ENCODE data around the gene RFNG. TPM values are rescaled to one million over a fixed set of nuclear protein-coding genes. Genes with fewer than 3 reads are reported as not detected.

The RFNG gene
- total and polyA plus RNA-seq, 2 of the 13 experiments (the other 11 are each of a cell fraction or from before 2014, with no cell fraction given) = 61.4 to 64.0 TPM

GRCh38 chr17:82022981-82023446, 28.6 kb downstream of the RFNG start, which contains the start of gene LRRC45 (continued):
- TF ChIP-seq ZNF615 (CRISPR knock-in tag; IDR thresholded peaks at IDR 0.05; ENCODE audit: borderline replicate concordance) = no peak
- TF ChIP-seq ZNF335 (CRISPR knock-in tag; IDR thresholded peaks at IDR 0.05) = no peak
- TF ChIP-seq GMEB1 (CRISPR knock-in tag; IDR thresholded peaks at IDR 0.05; ENCODE audit: borderline replicate concordance) = peak; percentile 92
- no peak for TF ChIP-seq NFE2 (CRISPR knock-in tag; IDR thresholded peaks at IDR 0.05)
- TF ChIP-seq PLSCR1 (CRISPR knock-in tag; IDR thresholded peaks at IDR 0.05; ENCODE audit: borderline replicate concordance) = no peak
- TF ChIP-seq ARID4A (CRISPR knock-in tag; IDR thresholded peaks at IDR 0.05; ENCODE audit: borderline replicate concordance) = peak; percentile 45; the same call in 1 of the 2 replicates
- TF ChIP-seq HOXA5 (CRISPR knock-in tag; IDR thresholded peaks at IDR 0.05) = no peak
- no peak for TF ChIP-seq MEIS1 (CRISPR knock-in tag; IDR thresholded peaks at IDR 0.05; ENCODE audit: borderline replicate concordance)
- no peak for TF ChIP-seq ZSCAN30 (CRISPR knock-in tag; IDR thresholded peaks at IDR 0.05)
- no peak for TF ChIP-seq KLF13 (CRISPR knock-in tag; IDR thresholded peaks at IDR 0.05)
- TF ChIP-seq ZFP37 (CRISPR knock-in tag; IDR thresholded peaks at IDR 0.05; ENCODE audit: borderline replicate concordance) = no peak
- no peak for TF ChIP-seq DDIT3 (CRISPR knock-in tag; IDR thresholded peaks at IDR 0.05)
- no peak for TF ChIP-seq HDAC6 (IDR thresholded peaks at IDR 0.05; ENCODE audit: low read depth, low read length)
- no peak for TF ChIP-seq CBX5 (CRISPR knock-in tag; IDR thresholded peaks at IDR 0.05; ENCODE audit: borderline replicate concordance)
- no peak for TF ChIP-seq ZNF24 (IDR thresholded peaks at IDR 0.05)
- no peak for TF ChIP-seq ZNF576 (CRISPR knock-in tag; IDR thresholded peaks at IDR 0.05)
- no peak for TF ChIP-seq RORA (CRISPR knock-in tag; IDR thresholded peaks at IDR 0.05)
- no peak for TF ChIP-seq RXRB (CRISPR knock-in tag; IDR thresholded peaks at IDR 0.05; ENCODE audit: borderline replicate concordance)
- no peak for TF ChIP-seq ZNF136 (CRISPR knock-in tag; IDR thresholded peaks at IDR 0.05; ENCODE audit: low read depth)
- TF ChIP-seq ATF7-NPFF (CRISPR knock-in tag; IDR thresholded peaks at IDR 0.05; ENCODE audit: low read depth) = no peak
- no peak; the same call in 1 of the 2 replicates for TF ChIP-seq PHF21A (CRISPR knock-in tag; IDR thresholded peaks at IDR 0.05)
- TF ChIP-seq MYPOP (CRISPR knock-in tag; IDR thresholded peaks at IDR 0.05) = no peak
- TF ChIP-seq ZNF431 (CRISPR knock-in tag; IDR thresholded peaks at IDR 0.05; ENCODE audit: borderline replicate concordance, low read depth) = no peak
